Cardiac fibroblast (primary cell): ENCODE data around the gene BCL3.

Experiments used
- DNase-seq, 2 donors: peaks; one replicate each; pipeline versions ENCODE4 v3.0.0 to v3.0.0-alpha.2; 2010; ENCODE audit warnings: low read depth in 2 of 2
- H3K4me3 ChIP-seq, 2 donors: replicated peaks in 1 of 2; 1 replicate in 1 of 2; 2 replicates in 1 of 2; pipeline ENCODE4 v1.5.1; 2011; ENCODE audit warnings: low read depth in 2 of 2, low read length in 2 of 2, mild to moderate bottlenecking in 2 of 2, moderate library complexity in 1 of 2
- CTCF ChIP-seq: IDR thresholded peaks from one replicate; pipeline ENCODE4 v1.5.1; 2011; ENCODE audit warnings: low read depth, mild to moderate bottlenecking, low read length, inconsistent platforms

The BCL3 gene

GRCh38 chr19:44757735-44758505, 9.4 kb downstream of the BCL3 start:
- DNase-seq: peak; percentile 68 to 76
- no peak for TF ChIP-seq CTCF
- H3K4me3 ChIP-seq: peak overlapping the region; percentile 40 to 55

GRCh38 chr19:44758596-44758995, 10.1 kb downstream of the BCL3 start:
- TF ChIP-seq CTCF: no peak
- peak overlapping the region; percentile 40 to 55 for H3K4me3 ChIP-seq
- DNase-seq: peak in 1 of 2 donors; percentile 59

- no peak overlapping the region for H3K4me3 ChIP-seq
- DNase-seq: no peak
- TF ChIP-seq CTCF: no peak
Observed at GRCh38 chr19:44759083-44759804, 10.7 kb downstream of the BCL3 start.

- DNase-seq: no peak
- no peak overlapping the region for H3K4me3 ChIP-seq
- no peak for TF ChIP-seq CTCF
Observed at GRCh38 chr19:44762038-44762437, 13.5 kb downstream of the BCL3 start.

- TF ChIP-seq CTCF: no peak
- no peak overlapping the region for H3K4me3 ChIP-seq
- DNase-seq: peak in 1 of 2 donors; percentile 69
Observed at GRCh38 chr19:44765033-44765948, 16.8 kb downstream of the BCL3 start.

GRCh38 chr19:44765949-44766335, 17.4 kb downstream of the BCL3 start:
- no peak for TF ChIP-seq CTCF
- H3K4me3 ChIP-seq: no peak overlapping the region
- DNase-seq: no peak
